ENCODE results near the gene ZIC4. TPM values are rescaled to one million over a fixed set of nuclear protein-coding genes. Genes with fewer than 3 reads are reported as not detected.

The ZIC4 gene
- total and polyA plus RNA-seq, 2 experiments from 2014 or later = not detected

- Histone ChIP-seq H3K4me2 (peak overlapping the region; percentile 62), H3K79me2 (replicated peaks; ENCODE audit: insufficient read depth) (no peaks in the 10 kb centered on the region), H3K9me2 (ENCODE audit: insufficient read depth) (no peaks in the 10 kb centered on the region), H2AFZ (no peak overlapping the region), H3K4me3 (no peak overlapping the region), H3K36me3 (ENCODE audit: insufficient read depth) (no peaks in the 10 kb centered on the region), H3K27ac (ENCODE audit: low read depth) (no peak overlapping the region), H3K4me1 (ENCODE audit: insufficient read depth) (peaks cover 63% of the 10 kb centered on the region), H3K27me3 (ENCODE audit: insufficient read depth) (peaks cover 99% of the 10 kb centered on the region), H4K20me1 (replicated peaks; ENCODE audit: insufficient read depth) (0 out of 2 replicates have a peak, but pooled peaks cover 4% of the 10 kb centered on the region), H3F3A (replicated peaks; ENCODE audit: low read depth) (peaks cover 21% of the 10 kb centered on the region)
- no peak for DNase-seq (ENCODE audit: low spot score)
- Mint-ChIP-seq H3K9me3 (peaks cover 6% of the 10 kb centered on the region), H3K4me3 (no peak overlapping the region), H3K27me3 (ENCODE audit: insufficient read depth, low read depth, poor library complexity) (peaks cover 89% of the 10 kb centered on the region), H3K36me3 (ENCODE audit: low read depth) (no peaks in the 10 kb centered on the region), H3K4me1 (peaks cover 51% of the 10 kb centered on the region), H3K27ac (no peak overlapping the region)
- TF ChIP-seq CREB1 (CRISPR knock-in tag; IDR thresholded peaks at IDR 0.05; ENCODE audit: low read depth) (no peak), REST (IDR thresholded peaks at IDR 0.05; ENCODE audit: unreplicated experiment) (no peak), EZH2 (IDR thresholded peaks at IDR 0.05; ENCODE audit: low read depth, unreplicated experiment) (no peak), ZNF114 (CRISPR knock-in tag; IDR thresholded peaks at IDR 0.05) (no peak), POLR2AphosphoS5 (IDR thresholded peaks at IDR 0.05; ENCODE audit: low read depth) (no peak), NANOG (IDR thresholded peaks at IDR 0.05; ENCODE audit: borderline replicate concordance) (no peak), ETS1 (IDR thresholded peaks at IDR 0.05) (no peak), EZH2phosphoT487 (IDR thresholded peaks at IDR 0.05; ENCODE audit: unreplicated experiment) (no peak), JUNB (IDR thresholded peaks at IDR 0.05; ENCODE audit: unreplicated experiment) (no peak), ZNF462 (CRISPR knock-in tag; IDR thresholded peaks at IDR 0.05) (no peak), ZNF331 (CRISPR knock-in tag; IDR thresholded peaks at IDR 0.05; ENCODE audit: low read depth) (no peak), STAT1 (IDR thresholded peaks at IDR 0.05; ENCODE audit: unreplicated experiment) (no peak)
- TF ChIP-seq, protein P1, sequence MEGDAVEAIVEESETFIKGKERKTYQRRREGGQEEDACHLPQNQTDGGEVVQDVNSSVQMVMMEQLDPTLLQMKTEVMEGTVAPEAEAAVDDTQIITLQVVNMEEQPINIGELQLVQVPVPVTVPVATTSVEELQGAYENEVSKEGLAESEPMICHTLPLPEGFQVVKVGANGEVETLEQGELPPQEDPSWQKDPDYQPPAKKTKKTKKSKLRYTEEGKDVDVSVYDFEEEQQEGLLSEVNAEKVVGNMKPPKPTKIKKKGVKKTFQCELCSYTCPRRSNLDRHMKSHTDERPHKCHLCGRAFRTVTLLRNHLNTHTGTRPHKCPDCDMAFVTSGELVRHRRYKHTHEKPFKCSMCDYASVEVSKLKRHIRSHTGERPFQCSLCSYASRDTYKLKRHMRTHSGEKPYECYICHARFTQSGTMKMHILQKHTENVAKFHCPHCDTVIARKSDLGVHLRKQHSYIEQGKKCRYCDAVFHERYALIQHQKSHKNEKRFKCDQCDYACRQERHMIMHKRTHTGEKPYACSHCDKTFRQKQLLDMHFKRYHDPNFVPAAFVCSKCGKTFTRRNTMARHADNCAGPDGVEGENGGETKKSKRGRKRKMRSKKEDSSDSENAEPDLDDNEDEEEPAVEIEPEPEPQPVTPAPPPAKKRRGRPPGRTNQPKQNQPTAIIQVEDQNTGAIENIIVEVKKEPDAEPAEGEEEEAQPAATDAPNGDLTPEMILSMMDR (conservative IDR thresholded peaks at IDR 0.05; ENCODE audit: low read depth in 2 of 2) = no peak
- no peak for ATAC-seq
These were observed 38.2 kb downstream of the ZIC4 start for GRCh38 chr3:147368151-147368550.

Measured in GM23338 (cell line).